ENCODE measurements around the gene APOA1. TPM values are rescaled to one million over a fixed set of nuclear protein-coding genes. Genes with fewer than 3 reads are reported as not detected.
A peak's percentile ranks its signal among the peaks of the same experiment; 100 is the strongest.

The APOA1 gene
- polyA plus RNA-seq, 1 donor (not counting 4 experiments of a cell fraction or from before 2014, with no cell fraction given) = not detected

- DNase-seq (ENCODE audit: low read depth, low spot score) (no peak), FAIRE-seq (peak; percentile 32)
- H3K36me3 ChIP-seq (ENCODE audit: control insufficient read depth in 2 of 2, extremely low read depth in 1 of 2, insufficient read depth in 2 of 2, low read length in 2 of 2) = no peaks in the 10 kb centered on the region
- no peak overlapping the region for H3K4me3 ChIP-seq (ENCODE audit: control insufficient read depth in 2 of 3, extremely low read depth in 1 of 3, insufficient read depth in 2 of 3, low read depth in 1 of 3, low read length in 3 of 3)
- no peaks in the 10 kb centered on the region for H4K20me1 ChIP-seq (ENCODE audit: control insufficient read depth, extremely low read depth, insufficient read depth, low read length)
- H3K4me2 ChIP-seq (ENCODE audit: control insufficient read depth, extremely low read depth, insufficient read depth, low read depth, low read length) = no peak overlapping the region
- H3K9ac ChIP-seq (ENCODE audit: control insufficient read depth, extremely low read depth, insufficient read depth, low read length) = no peak overlapping the region
- no peak for TF ChIP-seq CTCF (optimal IDR thresholded peaks at IDR 0.05 in 1 of 3, IDR thresholded peaks at IDR 0.05 in 1 of 3, conservative IDR thresholded peaks at IDR 0.05 in 1 of 3; ENCODE audit: extremely low read depth in 1 of 3, insufficient read depth in 2 of 3, low read length in 3 of 3)
- TF ChIP-seq EZH2 (IDR thresholded peaks at IDR 0.05; ENCODE audit: low read length) = no peak
- no peaks in the 10 kb centered on the region for H3K79me2 ChIP-seq (ENCODE audit: control insufficient read depth, insufficient read depth, low read length)
- no peaks in the 10 kb centered on the region for H3K9me3 ChIP-seq (ENCODE audit: control insufficient read depth, low read depth, low read length)
- H3K27me3 ChIP-seq (ENCODE audit: control insufficient read depth, extremely low read depth, insufficient read depth, low read length) = no peaks in the 10 kb centered on the region
- H3K4me1 ChIP-seq (ENCODE audit: control insufficient read depth, extremely low read depth, insufficient read depth, low read length) = peaks cover 14% of the 10 kb centered on the region
- no peak overlapping the region for H3K27ac ChIP-seq (ENCODE audit: control insufficient read depth, insufficient read depth, low read length)
- H3K9me1 ChIP-seq (ENCODE audit: control insufficient read depth, extremely low read depth, insufficient read depth, low read length) = no peaks in the 10 kb centered on the region
- dilution Hi-C loops (cut with MboI; ENCODE audit: extremely low pct_ligation_motif_present, low sequenced_read_pairs) = no loop called here
- H2AFZ ChIP-seq (ENCODE audit: control insufficient read depth, low read length) = peak overlapping the region; percentile 71
These were observed 43.7 kb downstream of the APOA1 start for GRCh38 chr11:116793772-116794097.

GRCh38 chr11:116792869-116793771 is 44.3 kb downstream of the APOA1 start:
- Histone ChIP-seq H3K9me3 (ENCODE audit: control insufficient read depth, low read depth, low read length) (no peaks in the 10 kb centered on the region), H3K36me3 (ENCODE audit: control insufficient read depth in 2 of 2, extremely low read depth in 1 of 2, insufficient read depth in 2 of 2, low read length in 2 of 2) (no peaks in the 10 kb centered on the region), H4K20me1 (ENCODE audit: control insufficient read depth, extremely low read depth, insufficient read depth, low read length) (no peaks in the 10 kb centered on the region), H3K27ac (ENCODE audit: control insufficient read depth, insufficient read depth, low read length) (no peak overlapping the region), H3K79me2 (ENCODE audit: control insufficient read depth, insufficient read depth, low read length) (no peaks in the 10 kb centered on the region), H3K4me1 (ENCODE audit: control insufficient read depth, extremely low read depth, insufficient read depth, low read length) (peaks cover 19% of the 10 kb centered on the region), H3K27me3 (ENCODE audit: control insufficient read depth, extremely low read depth, insufficient read depth, low read length) (no peaks in the 10 kb centered on the region), H3K4me2 (ENCODE audit: control insufficient read depth, extremely low read depth, insufficient read depth, low read depth, low read length) (peak overlapping the region; percentile 27), H3K9ac (ENCODE audit: control insufficient read depth, extremely low read depth, insufficient read depth, low read length) (no peak overlapping the region), H3K4me3 (ENCODE audit: control insufficient read depth in 2 of 3, extremely low read depth in 1 of 3, insufficient read depth in 2 of 3, low read depth in 1 of 3, low read length in 3 of 3) (no peak overlapping the region), H3K9me1 (ENCODE audit: control insufficient read depth, extremely low read depth, insufficient read depth, low read length) (no peaks in the 10 kb centered on the region), H2AFZ (ENCODE audit: control insufficient read depth, low read length) (peak overlapping the region; percentile 71)
- FAIRE-seq (peak; percentile 95), DNase-seq (ENCODE audit: low read depth, low spot score) (peak; percentile 41)
- TF ChIP-seq CTCF (optimal IDR thresholded peaks at IDR 0.05 in 1 of 3, IDR thresholded peaks at IDR 0.05 in 1 of 3, conservative IDR thresholded peaks at IDR 0.05 in 1 of 3; ENCODE audit: extremely low read depth in 1 of 3, insufficient read depth in 2 of 3, low read length in 3 of 3) (no peak), EZH2 (IDR thresholded peaks at IDR 0.05; ENCODE audit: low read length) (no peak)
- dilution Hi-C loops (cut with MboI; ENCODE audit: extremely low pct_ligation_motif_present, low sequenced_read_pairs) = no loop called here
